H9 (cell line): ENCODE results near the gene FMN1. TPM values are rescaled to one million over a fixed set of nuclear protein-coding genes. Genes with fewer than 3 reads are reported as not detected.

ENCODE experiments used
- DNase-seq: peaks from one replicate; pipeline ENCODE4 v3.0.0-alpha.2; 2017
- H2AFZ ChIP-seq: one replicate; pipeline ENCODE4 v1.6.1; 2013; ENCODE audit warnings: mild to moderate bottlenecking, low read length, control low read depth, moderate library complexity
- H2AK5ac ChIP-seq: 2 replicates; pipeline ENCODE4 v1.6.1; 2013; ENCODE audit warnings: low read length, control low read depth, mixed read lengths; ENCODE audit not compliant: insufficient read length
- H2BK120ac ChIP-seq: one replicate; pipeline ENCODE4 v1.6.1; 2013; ENCODE audit warnings: low read depth, mild to moderate bottlenecking, low read length, control low read depth, inconsistent platforms; ENCODE audit not compliant: poor library complexity, severe bottlenecking
- H2BK12ac ChIP-seq: 2 replicates; pipeline ENCODE4 v1.6.1; 2013; ENCODE audit warnings: low read length, control low read depth, mixed read lengths, low read depth; ENCODE audit not compliant: insufficient read length
- H2BK15ac ChIP-seq: 2 replicates; pipeline ENCODE4 v1.6.1; 2013; ENCODE audit warnings: low read depth, low read length, control low read depth
- H2BK20ac ChIP-seq: one replicate; pipeline ENCODE4 v1.6.1; 2013; ENCODE audit warnings: low read depth, mild to moderate bottlenecking, low read length, control low read depth, inconsistent platforms; ENCODE audit not compliant: poor library complexity, severe bottlenecking
- H2BK5ac ChIP-seq: 2 replicates; pipeline ENCODE4 v1.6.1; 2013; ENCODE audit warnings: low read length, control low read depth, mixed read lengths; ENCODE audit not compliant: insufficient read length
- H3K14ac ChIP-seq: 2 replicates; pipeline ENCODE4 v1.6.1; 2013; ENCODE audit warnings: low read length, control low read depth; ENCODE audit not compliant: insufficient read depth
- H3K18ac ChIP-seq: 2 replicates; pipeline ENCODE4 v1.6.1; 2013; ENCODE audit warnings: low read depth, mild to moderate bottlenecking, mixed read lengths, low read length, control low read depth; ENCODE audit not compliant: insufficient read length
- H3K23ac ChIP-seq: 2 replicates; pipeline ENCODE4 v1.6.1; 2013; ENCODE audit warnings: low read length, control low read depth, mixed read lengths, low read depth; ENCODE audit not compliant: insufficient read length
- H3K23me2 ChIP-seq: 2 replicates; pipeline ENCODE4 v1.6.1; 2013; ENCODE audit warnings: low read depth, mild to moderate bottlenecking, mixed read lengths, low read length, control low read depth; ENCODE audit not compliant: insufficient read length, poor library complexity, severe bottlenecking
- H3K27ac ChIP-seq: 2 replicates; pipeline ENCODE4 v1.5.1; 2013; ENCODE audit warnings: low read length, control low read depth, mixed read lengths, low read depth; ENCODE audit not compliant: insufficient read length
- H3K27me3 ChIP-seq: 2 replicates; pipeline ENCODE4 v1.6.1; 2013; ENCODE audit warnings: low read length, control low read depth, inconsistent platforms; ENCODE audit not compliant: insufficient read depth
- H3K4ac ChIP-seq: 2 replicates; pipeline ENCODE4 v1.6.1; 2013; ENCODE audit warnings: low read depth, mild to moderate bottlenecking, control low read depth, inconsistent platforms, low read length, moderate library complexity
- H3K4me1 ChIP-seq: 2 replicates; pipeline ENCODE4 v1.6.1; 2013; ENCODE audit warnings: low read length, control low read depth, inconsistent platforms; ENCODE audit not compliant: insufficient read depth
- H3K4me2 ChIP-seq: 2 replicates; pipeline ENCODE4 v1.6.1; 2013; ENCODE audit warnings: low read length, control low read depth, mixed read lengths; ENCODE audit not compliant: insufficient read length, insufficient read depth
- H3K56ac ChIP-seq: 2 replicates; pipeline ENCODE4 v1.6.1; 2013; ENCODE audit warnings: low read depth, mild to moderate bottlenecking, mixed read lengths, low read length, control low read depth; ENCODE audit not compliant: insufficient read length
- H3K79me1 ChIP-seq: 2 replicates; pipeline ENCODE4 v1.6.1; 2013; ENCODE audit warnings: low read depth, mild to moderate bottlenecking, moderate library complexity, low read length, control low read depth, inconsistent platforms; ENCODE audit not compliant: insufficient read depth, poor library complexity, severe bottlenecking
- H3K79me2 ChIP-seq: 2 replicates; pipeline ENCODE4 v1.6.1; 2013; ENCODE audit warnings: low read length, control low read depth, inconsistent platforms; ENCODE audit not compliant: insufficient read depth
- H3K9ac ChIP-seq: 2 replicates; pipeline ENCODE4 v1.6.1; 2013; ENCODE audit warnings: low read length, control low read depth, mixed read lengths; ENCODE audit not compliant: insufficient read length; ENCODE audit errors: extremely low read depth
- H3K9me3 ChIP-seq: one replicate; pipeline ENCODE4 v1.6.1; 2013; ENCODE audit warnings: low read depth, low read length, inconsistent platforms; ENCODE audit not compliant: control insufficient read depth
- H3T11ph ChIP-seq: one replicate; pipeline ENCODE4 v1.6.1; 2013; ENCODE audit warnings: mild to moderate bottlenecking, low read length, control low read depth, inconsistent platforms
- H4K20me1 ChIP-seq: one replicate; pipeline ENCODE4 v1.6.1; 2013; ENCODE audit not compliant: control insufficient read depth, insufficient read length, insufficient read depth
- H4K5ac ChIP-seq: 2 replicates; pipeline ENCODE4 v1.6.1; 2013; ENCODE audit warnings: low read depth, mild to moderate bottlenecking, mixed read lengths, low read length, control low read depth; ENCODE audit not compliant: insufficient read length
- H4K8ac ChIP-seq: replicated peaks from 2 replicates; pipeline ENCODE4 v1.6.1; 2013; ENCODE audit warnings: low read length, control low read depth, mixed read lengths, low read depth; ENCODE audit not compliant: insufficient read length
- H4K91ac ChIP-seq: 2 replicates; pipeline ENCODE4 v1.6.1; 2013; ENCODE audit warnings: low read depth, mild to moderate bottlenecking, moderate library complexity, mixed read lengths, low read length, control low read depth; ENCODE audit not compliant: insufficient read length
- H3K27ac Mint-ChIP-seq, 3 experiments: 2 replicates in 2 of 3; 3 replicates in 1 of 3; pipeline ENCODE4 v1.8.0; 2020 to 2021; ENCODE audit warnings: mixed read lengths in 3 of 3, mild to moderate bottlenecking in 1 of 3, moderate library complexity in 1 of 3
- H3K27me3 Mint-ChIP-seq: 2 replicates; pipeline ENCODE4 v1.8.0; 2021; ENCODE audit warnings: low read depth, mild to moderate bottlenecking, moderate library complexity, mixed read lengths
- H3K36me3 Mint-ChIP-seq, 3 experiments: 2 replicates in 2 of 3; 3 replicates in 1 of 3; pipeline ENCODE4 v1.8.0; 2020 to 2021; ENCODE audit warnings: low read depth in 3 of 3, mixed read lengths in 3 of 3; ENCODE audit not compliant: insufficient read depth in 1 of 3
- H3K4me1 Mint-ChIP-seq, 2 experiments: 2 replicates each; pipeline ENCODE4 v1.8.0; 2020; ENCODE audit warnings: mixed read lengths in 2 of 2
- H3K4me3 Mint-ChIP-seq, 2 experiments: 2 replicates in 1 of 2; 3 replicates in 1 of 2; pipeline ENCODE4 v1.8.0; 2020 to 2021; ENCODE audit warnings: mild to moderate bottlenecking in 2 of 2, mixed read lengths in 2 of 2, moderate library complexity in 1 of 2
- H3K9me3 Mint-ChIP-seq, 2 experiments: 2 replicates in 1 of 2; 3 replicates in 1 of 2; pipeline ENCODE4 v1.8.0; 2020; ENCODE audit warnings: mild to moderate bottlenecking in 2 of 2, mixed read lengths in 2 of 2, moderate library complexity in 1 of 2
- WGBS: extraction: QIAGEN DNeasy Blood & Tissue Kit; methylation state at CpG from one replicate; pipeline ENCODE4 v1.1.7; 2013; ENCODE audit warnings: missing lambda C conversion rate, low lambda C conversion rate, mixed read lengths; ENCODE audit not compliant: insufficient read length; ENCODE audit errors: extremely low coverage; 5-methylcytosine and 5-hydroxymethylcytosine counted together
- total RNA-seq: library from RNA; stranded (reverse); gene quantifications from 2 replicates; pipeline ENCODE4 v1.2.1, GENCODE V29; 2021
- TF ChIP-seq, protein P1 (sequence below): fragments of 200-600 bp; sonication (generic); conservative IDR thresholded peaks from 3 replicates; pipeline ENCODE4 v1.8.0; 2021; ENCODE audit warnings: antibody characterized with exemption, mild to moderate bottlenecking

FMN1 gene
- total RNA-seq, 1 experiment from 2014 or later, result 1.9 TPM

DNA sequence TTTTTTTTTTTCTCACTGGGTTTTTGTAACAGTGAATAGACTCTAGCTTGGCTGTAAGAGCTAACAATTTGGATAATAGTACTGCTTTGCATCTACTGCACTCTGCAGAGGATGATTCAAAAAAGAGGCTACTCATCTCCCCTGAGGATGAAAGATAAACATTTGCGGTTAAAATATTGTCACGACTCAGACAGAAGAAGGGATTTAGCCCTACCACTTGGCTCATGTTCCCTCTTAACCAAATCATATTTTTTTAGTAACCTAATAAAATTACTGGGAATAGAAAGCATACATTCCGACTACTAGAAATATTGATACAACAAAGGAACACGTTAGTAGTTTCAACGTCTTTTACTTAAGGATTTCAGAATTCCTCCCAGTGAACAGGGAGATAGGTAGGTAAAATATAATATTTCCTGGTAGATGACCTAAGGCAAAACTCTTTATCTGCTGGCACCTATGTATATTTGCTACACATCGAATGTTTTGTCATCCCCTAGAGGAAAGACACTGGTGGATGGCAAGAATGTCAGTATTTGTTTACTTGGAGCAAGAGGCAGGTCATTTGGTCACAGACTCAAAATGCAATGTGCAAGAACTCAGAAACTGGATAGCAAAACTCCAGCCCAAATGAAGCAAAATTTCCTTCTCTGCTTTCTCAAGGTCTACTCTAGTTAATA is 365.9 kb downstream of the FMN1 start:
- Histone ChIP-seq H2BK20ac (no peak overlapping the region), H2BK15ac (no peak overlapping the region), H3K18ac (no peak overlapping the region), H4K8ac (no peak overlapping the region), H3K79me1 (no peaks in the 10 kb centered on the region), H2BK120ac (no peak overlapping the region), H2AK5ac (no peak overlapping the region), H4K20me1 (no peaks in the 10 kb centered on the region), H3K9me3 (no peaks in the 10 kb centered on the region), H2BK5ac (no peak overlapping the region), H4K91ac (no peak overlapping the region), H3K4me1 (no peaks in the 10 kb centered on the region), H4K5ac (no peak overlapping the region), H3T11ph (no peak overlapping the region), H3K4ac (no peak overlapping the region), H3K4me2 (no peak overlapping the region), H2AFZ (no peak overlapping the region), H3K23ac (no peak overlapping the region), H3K27ac (no peak overlapping the region), H2BK12ac (no peak overlapping the region), H3K14ac (no peak overlapping the region), H3K56ac (no peak overlapping the region), H3K23me2 (no peaks in the 10 kb centered on the region), H3K79me2 (no peaks in the 10 kb centered on the region), H3K27me3 (no peaks in the 10 kb centered on the region), H3K9ac (no peak overlapping the region)
- H3K4me1 Mint-ChIP-seq, result peaks cover 1 to 3% of the 10 kb centered on the region in 2 experiments; a peak in 2 of 4 replicates
- no CpG with 5 or more reads among the region's 6 CpGs for WGBS
- H3K9me3 Mint-ChIP-seq, result no peaks in the 10 kb centered on the region
- H3K27ac Mint-ChIP-seq, result no peak overlapping the region
- DNase-seq, result no peak
- no peaks in the 10 kb centered on the region for H3K27me3 Mint-ChIP-seq
- TF ChIP-seq, protein P1, sequence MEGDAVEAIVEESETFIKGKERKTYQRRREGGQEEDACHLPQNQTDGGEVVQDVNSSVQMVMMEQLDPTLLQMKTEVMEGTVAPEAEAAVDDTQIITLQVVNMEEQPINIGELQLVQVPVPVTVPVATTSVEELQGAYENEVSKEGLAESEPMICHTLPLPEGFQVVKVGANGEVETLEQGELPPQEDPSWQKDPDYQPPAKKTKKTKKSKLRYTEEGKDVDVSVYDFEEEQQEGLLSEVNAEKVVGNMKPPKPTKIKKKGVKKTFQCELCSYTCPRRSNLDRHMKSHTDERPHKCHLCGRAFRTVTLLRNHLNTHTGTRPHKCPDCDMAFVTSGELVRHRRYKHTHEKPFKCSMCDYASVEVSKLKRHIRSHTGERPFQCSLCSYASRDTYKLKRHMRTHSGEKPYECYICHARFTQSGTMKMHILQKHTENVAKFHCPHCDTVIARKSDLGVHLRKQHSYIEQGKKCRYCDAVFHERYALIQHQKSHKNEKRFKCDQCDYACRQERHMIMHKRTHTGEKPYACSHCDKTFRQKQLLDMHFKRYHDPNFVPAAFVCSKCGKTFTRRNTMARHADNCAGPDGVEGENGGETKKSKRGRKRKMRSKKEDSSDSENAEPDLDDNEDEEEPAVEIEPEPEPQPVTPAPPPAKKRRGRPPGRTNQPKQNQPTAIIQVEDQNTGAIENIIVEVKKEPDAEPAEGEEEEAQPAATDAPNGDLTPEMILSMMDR, result no peak
- H3K4me3 Mint-ChIP-seq, result no peak overlapping the region
- H3K36me3 Mint-ChIP-seq, result peaks cover 0 to 4% (median 0%) of the 10 kb centered on the region in 3 experiments; a peak in 1 of 7 replicates
